Suppressor macrophage treated with lipopolysaccharide for 1 hour (primary cell): ENCODE results near the gene CLIC6.
"Not testable (repeated sequence)": the region's sequence is repeated elsewhere in the genome, so short reads cannot be mapped to it uniquely, and the experiment has no call there.

Source experiments
- DNase-seq, 3 donors: peaks; one replicate each; pipeline ENCODE4 v3.0.0-alpha.2; 2020 to 2022

CLIC6 gene

GRCh38 chr21:34693192-34693810 lies 24.5 kb downstream of the CLIC6 start:
- DNase-seq: peak; percentile 73 to 82 (median 80)

- peak; percentile 68 to 79 (median 71) for DNase-seq
Measured at GRCh38 chr21:34695434-34695833, 26.6 kb downstream of the CLIC6 start.

- no peak for DNase-seq
Measured at GRCh38 chr21:34696121-34696520, 27.3 kb downstream of the CLIC6 start.

GRCh38 chr21:34697826-34698225 lies 29.0 kb downstream of the CLIC6 start:
- DNase-seq: no peak

- DNase-seq: no peak
Measured at GRCh38 chr21:34698270-34699015, 29.6 kb downstream of the CLIC6 start.

- DNase-seq: no peak
Measured at GRCh38 chr21:34700605-34701004, 31.8 kb downstream of the CLIC6 start.

- DNase-seq: no peak
Measured at GRCh38 chr21:34701726-34702125, 32.9 kb downstream of the CLIC6 start.

- DNase-seq: no peak
Measured at GRCh38 chr21:34702341-34703170, 33.8 kb downstream of the CLIC6 start.

GRCh38 chr21:34703571-34703970 lies 34.8 kb downstream of the CLIC6 start:
- no peak for DNase-seq

GRCh38 chr21:34704119-34704518 lies 35.3 kb downstream of the CLIC6 start:
- DNase-seq: no peak

- no peak for DNase-seq
Measured at GRCh38 chr21:34705011-34705410, 36.2 kb downstream of the CLIC6 start.

GRCh38 chr21:34706337-34706736 lies 37.5 kb downstream of the CLIC6 start:
- no peak for DNase-seq

- peak in 1 of 3 donors; percentile 15 for DNase-seq
Measured at GRCh38 chr21:34707876-34708325, 39.1 kb downstream of the CLIC6 start.

GRCh38 chr21:34713621-34714020 lies 44.8 kb downstream of the CLIC6 start:
- DNase-seq: no peak

GRCh38 chr21:34715518-34715917 lies 46.7 kb downstream of the CLIC6 start:
- DNase-seq: no peak

GRCh38 chr21:34715985-34716596 lies 47.3 kb downstream of the CLIC6 start:
- DNase-seq: no peak

- not testable (repeated sequence) for DNase-seq
Measured at GRCh38 chr21:34718529-34718928, 49.7 kb downstream of the CLIC6 start.

GRCh38 chr21:34722684-34723300 lies 54.0 kb downstream of the CLIC6 start:
- DNase-seq: peak in 1 of 3 donors; percentile 12

GRCh38 chr21:34724131-34724856 lies 55.5 kb downstream of the CLIC6 start:
- DNase-seq: no peak

GRCh38 chr21:34724857-34725195 lies 56.0 kb downstream of the CLIC6 start:
- no peak for DNase-seq

GRCh38 chr21:34726627-34727337 lies 58.0 kb downstream of the CLIC6 start:
- peak; percentile 17 to 38 (median 36) for DNase-seq
